WERI-Rb-1 (cell line): ENCODE data around the gene SBNO2.

Experiments
- DNase-seq: peaks from one replicate; pipeline ENCODE4 v3.0.0-alpha.2; 2020
- H3K27ac ChIP-seq: fragments of 250-450 bp; sonication (Bioruptor Pico); 2 replicates; pipeline ENCODE4 v1.5.1; 2020; ENCODE audit warnings: mild to moderate bottlenecking, moderate library complexity
- H3K27me3 ChIP-seq: fragments of 250-450 bp; sonication (Bioruptor Pico); 2 replicates; pipeline ENCODE4 v1.5.1; 2021; ENCODE audit warnings: mild to moderate bottlenecking, low read depth, moderate library complexity; ENCODE audit not compliant: insufficient read depth, severe bottlenecking
- H3K36me3 ChIP-seq: fragments of 250-450 bp; sonication (Bioruptor Pico); 2 replicates; pipeline ENCODE4 v1.5.1; 2020; ENCODE audit warnings: mild to moderate bottlenecking, moderate library complexity
- H3K4me3 ChIP-seq: 2 replicates; pipeline ENCODE4 v1.5.1; 2011; ENCODE audit warnings: low read depth, mild to moderate bottlenecking, control low read depth, low read length
- H3K9me3 ChIP-seq: fragments of 250-450 bp; sonication (Bioruptor Pico); 2 replicates; pipeline ENCODE4 v1.5.1; 2021; ENCODE audit warnings: mild to moderate bottlenecking, moderate library complexity; ENCODE audit not compliant: severe bottlenecking
- TF ChIP-seq, protein P1 (sequence below): IDR thresholded peaks from 2 replicates; pipeline ENCODE4 v1.5.1; 2011; ENCODE audit warnings: low read depth, mild to moderate bottlenecking, control low read depth, inconsistent platforms, low read length

Gene SBNO2

DNA sequence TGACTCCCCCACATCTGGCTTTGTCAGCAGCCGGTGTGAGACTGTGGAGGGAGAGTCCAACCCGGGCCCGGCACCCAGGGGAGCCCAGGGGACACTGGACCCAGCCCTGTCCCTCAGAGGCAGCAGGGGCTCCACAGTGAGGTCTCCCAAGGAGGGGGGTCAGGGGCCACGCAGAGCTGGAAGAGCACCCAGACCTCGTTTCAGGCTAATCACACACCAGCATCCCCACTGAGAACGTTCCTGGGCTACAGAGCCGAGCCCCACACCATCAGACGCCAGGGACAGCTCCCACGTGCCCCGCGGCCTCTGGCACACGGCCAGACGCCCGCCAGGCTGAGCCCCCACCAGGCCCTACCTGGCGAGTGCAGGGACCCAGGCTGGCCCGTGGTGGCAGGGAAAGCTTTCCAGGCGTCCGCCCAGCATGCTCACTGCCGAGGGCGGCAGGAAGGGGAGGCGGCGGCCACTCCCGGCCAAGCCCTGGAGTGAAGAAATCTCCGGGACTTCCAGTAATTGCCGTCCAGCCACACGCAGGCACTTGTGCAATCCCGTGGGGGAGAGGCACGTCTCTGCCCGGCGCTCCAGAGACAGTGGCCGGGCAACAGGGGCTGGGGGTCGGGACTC is 19.2 kb downstream of the SBNO2 start:
- H3K36me3 ChIP-seq: peaks cover 22% of the 10 kb centered on the region
- no peak overlapping the region for H3K27ac ChIP-seq
- DNase-seq: no peak
- H3K27me3 ChIP-seq: no peaks in the 10 kb centered on the region
- H3K9me3 ChIP-seq: no peaks in the 10 kb centered on the region
- TF ChIP-seq, protein P1, sequence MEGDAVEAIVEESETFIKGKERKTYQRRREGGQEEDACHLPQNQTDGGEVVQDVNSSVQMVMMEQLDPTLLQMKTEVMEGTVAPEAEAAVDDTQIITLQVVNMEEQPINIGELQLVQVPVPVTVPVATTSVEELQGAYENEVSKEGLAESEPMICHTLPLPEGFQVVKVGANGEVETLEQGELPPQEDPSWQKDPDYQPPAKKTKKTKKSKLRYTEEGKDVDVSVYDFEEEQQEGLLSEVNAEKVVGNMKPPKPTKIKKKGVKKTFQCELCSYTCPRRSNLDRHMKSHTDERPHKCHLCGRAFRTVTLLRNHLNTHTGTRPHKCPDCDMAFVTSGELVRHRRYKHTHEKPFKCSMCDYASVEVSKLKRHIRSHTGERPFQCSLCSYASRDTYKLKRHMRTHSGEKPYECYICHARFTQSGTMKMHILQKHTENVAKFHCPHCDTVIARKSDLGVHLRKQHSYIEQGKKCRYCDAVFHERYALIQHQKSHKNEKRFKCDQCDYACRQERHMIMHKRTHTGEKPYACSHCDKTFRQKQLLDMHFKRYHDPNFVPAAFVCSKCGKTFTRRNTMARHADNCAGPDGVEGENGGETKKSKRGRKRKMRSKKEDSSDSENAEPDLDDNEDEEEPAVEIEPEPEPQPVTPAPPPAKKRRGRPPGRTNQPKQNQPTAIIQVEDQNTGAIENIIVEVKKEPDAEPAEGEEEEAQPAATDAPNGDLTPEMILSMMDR: no peak
- no peak overlapping the region for H3K4me3 ChIP-seq

DNA sequence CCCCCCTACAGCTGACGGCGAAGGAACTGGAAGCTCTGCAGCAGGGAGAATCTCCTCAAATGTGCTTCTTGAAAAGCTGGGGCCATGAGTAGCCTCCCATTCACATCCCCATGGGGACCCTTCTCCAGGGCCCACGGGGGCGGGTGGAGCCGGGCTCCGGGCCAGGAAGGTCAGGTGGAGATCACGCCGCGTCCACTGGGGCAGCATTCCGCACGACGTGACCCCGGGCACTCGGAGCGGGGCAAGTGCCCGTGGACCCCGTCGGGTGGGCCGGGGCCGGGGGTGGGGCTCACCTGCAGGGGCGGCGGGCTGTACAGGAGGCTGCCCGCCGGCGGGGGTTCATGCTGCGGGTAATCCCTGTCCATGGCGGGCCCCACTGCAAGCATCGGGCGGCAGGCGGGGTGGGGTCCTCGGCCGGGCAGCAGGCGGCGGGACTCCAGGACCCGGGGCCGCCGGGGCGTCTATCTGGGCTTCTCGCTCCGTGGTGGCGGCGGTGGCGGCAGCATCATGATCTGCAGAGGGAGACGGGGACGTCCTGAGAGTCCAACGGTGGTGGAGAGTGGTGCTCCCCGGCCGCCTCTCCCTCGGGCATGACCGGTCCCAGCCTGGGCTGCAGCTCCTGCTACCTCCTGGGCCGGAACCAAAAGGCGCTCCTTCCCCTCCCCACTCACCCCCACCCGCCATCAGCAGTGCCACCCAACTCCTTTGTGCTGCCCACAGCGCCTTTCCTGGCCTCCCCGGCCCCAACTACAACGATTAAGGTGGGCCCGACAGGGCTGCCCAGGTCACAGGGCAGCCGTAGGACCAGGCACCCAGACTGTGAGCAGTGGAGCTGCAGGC is 20.0 kb downstream of the SBNO2 start:
- Histone ChIP-seq H3K27me3 (no peaks in the 10 kb centered on the region), H3K27ac (no peak overlapping the region), H3K36me3 (peaks cover 22% of the 10 kb centered on the region), H3K9me3 (no peaks in the 10 kb centered on the region), H3K4me3 (no peak overlapping the region)
- no peak for DNase-seq
- TF ChIP-seq, protein P1: no peak

DNA sequence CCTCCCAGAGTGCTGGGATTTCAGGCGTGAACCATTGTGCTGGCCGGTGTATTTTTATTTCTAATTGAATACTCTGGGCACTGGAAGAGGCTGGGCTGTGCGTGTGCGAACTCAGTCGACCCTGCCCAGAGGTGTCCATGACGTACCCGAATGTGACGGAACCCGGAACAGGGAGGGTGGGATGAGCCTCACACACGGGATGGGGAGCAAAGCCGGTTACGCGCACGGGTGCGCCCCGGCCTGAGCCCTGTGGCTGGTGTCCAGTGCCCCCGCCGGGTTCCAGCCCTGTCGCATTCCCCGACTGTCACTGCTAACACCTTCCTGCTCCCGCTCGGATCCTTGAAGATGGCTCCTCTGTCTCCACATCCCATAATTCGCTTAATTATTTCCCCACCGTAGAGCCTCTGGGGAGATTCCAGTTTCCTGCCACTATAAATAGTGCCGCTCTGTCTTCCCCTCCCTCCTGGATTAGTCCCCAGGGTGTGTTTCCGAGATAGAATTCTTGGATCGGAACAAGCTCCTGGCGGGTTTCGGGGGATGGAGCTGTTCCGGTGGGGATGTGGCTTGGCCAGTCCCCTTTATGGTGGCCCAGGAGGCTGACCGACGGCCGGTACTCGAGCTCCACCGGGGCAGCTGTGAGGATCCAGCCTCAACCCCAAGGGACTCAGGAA is 22.0 kb downstream of the SBNO2 start:
- H3K27me3 ChIP-seq: no peaks in the 10 kb centered on the region

DNA sequence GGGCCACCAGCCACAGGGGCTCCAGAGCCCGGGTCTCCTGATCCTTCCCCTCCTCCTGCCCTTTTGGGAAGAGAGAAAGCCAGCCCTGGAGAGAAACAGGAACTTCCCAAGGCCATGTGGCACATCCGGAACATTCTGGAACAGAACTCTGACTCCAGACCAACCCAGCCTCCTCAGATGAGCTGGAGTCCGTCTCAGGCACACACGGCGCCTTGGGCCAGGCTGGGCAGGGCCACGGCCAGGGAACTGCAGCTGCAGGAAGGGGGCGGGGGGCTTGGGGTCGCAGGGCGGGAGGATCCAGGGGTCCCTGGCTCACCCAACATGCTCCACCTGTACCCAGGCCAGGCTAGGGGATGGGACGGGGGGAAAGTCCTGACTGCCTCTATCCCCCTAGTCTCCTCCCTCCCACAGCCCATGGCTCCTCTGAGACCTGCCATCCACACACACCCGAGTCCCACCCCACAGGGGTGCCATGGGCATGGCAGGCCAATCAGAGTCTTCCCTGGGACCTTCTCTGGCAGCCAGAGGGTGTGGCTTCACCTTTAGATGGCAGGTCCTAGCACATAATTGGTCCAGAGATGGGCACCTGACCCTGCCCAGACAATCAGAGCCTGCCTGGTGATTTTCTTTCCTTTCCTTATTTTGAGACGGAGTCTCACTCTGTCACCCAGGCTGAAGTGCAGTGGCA is 22.9 kb downstream of the SBNO2 start:
- H3K27ac ChIP-seq: no peak overlapping the region

More for the DNA sequence above, 22.0 kb downstream of the SBNO2 start:
- Histone ChIP-seq H3K27ac (no peak overlapping the region), H3K4me3 (no peak overlapping the region), H3K9me3 (no peaks in the 10 kb centered on the region), H3K36me3 (peaks cover 22% of the 10 kb centered on the region)
- TF ChIP-seq, protein P1: no peak
- no peak for DNase-seq

DNA sequence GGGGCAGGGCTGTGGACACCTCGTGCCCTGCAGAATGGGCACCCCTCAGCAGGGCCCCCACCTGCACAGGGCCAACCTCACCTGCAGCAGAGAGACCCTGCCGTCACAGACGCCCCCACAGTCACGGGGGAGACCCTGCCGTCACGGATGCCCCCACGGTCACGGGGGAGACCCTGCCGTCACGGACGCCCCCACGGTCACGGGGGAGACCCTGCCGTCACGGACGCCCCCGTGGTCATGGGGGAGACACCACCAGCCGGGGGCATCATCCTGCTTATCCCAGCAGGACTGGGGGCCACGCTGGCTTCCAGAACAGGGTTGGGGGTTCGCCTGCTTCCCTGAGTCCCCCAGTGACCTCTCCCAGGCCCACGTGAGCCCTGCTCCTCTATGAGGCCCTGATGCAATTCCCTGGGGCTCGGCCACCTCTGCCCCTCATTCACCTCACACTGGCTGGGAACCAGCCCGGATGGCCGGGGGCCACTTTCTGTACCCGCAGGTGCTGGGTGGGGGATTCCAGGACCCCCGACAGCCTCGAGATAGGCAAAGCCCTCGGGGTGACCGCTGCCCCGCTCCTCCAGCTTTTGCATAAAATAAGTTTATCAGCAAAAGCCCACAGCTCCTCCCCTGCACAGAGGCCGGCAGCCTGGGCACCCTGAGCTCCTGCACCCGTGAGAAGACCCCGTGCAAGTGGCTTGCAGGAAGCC is 23.6 kb downstream of the SBNO2 start:
- DNase-seq: no peak
- TF ChIP-seq, protein P1: no peak
- Histone ChIP-seq H3K9me3 (no peaks in the 10 kb centered on the region), H3K36me3 (peaks cover 22% of the 10 kb centered on the region), H3K27ac (no peak overlapping the region), H3K4me3 (no peak overlapping the region), H3K27me3 (no peaks in the 10 kb centered on the region)

More for the DNA sequence above, 22.9 kb downstream of the SBNO2 start:
- Histone ChIP-seq H3K4me3 (no peak overlapping the region), H3K36me3 (peaks cover 22% of the 10 kb centered on the region), H3K27me3 (no peaks in the 10 kb centered on the region), H3K9me3 (no peaks in the 10 kb centered on the region)
- TF ChIP-seq, protein P1: no peak
- no peak for DNase-seq
